Stimulated activated CD4-positive, alpha-beta T cell treated with anti-CD3 and anti-CD28 coated beads, Interleukin-15, amount 100 ng/mL, for 1 hour (primary cell): ENCODE measurements around the gene OR8B2.
"Not testable (repeated sequence)": the region's sequence is repeated elsewhere in the genome, so short reads cannot be mapped to it uniquely, and the experiment has no call there.

Experiments
- DNase-seq, 2 donors: peaks; one replicate each; pipeline ENCODE4 v3.0.0-alpha.2; 2020; ENCODE audit warnings: low read depth in 1 of 2, low spot score in 1 of 2

Gene OR8B2, protein sequence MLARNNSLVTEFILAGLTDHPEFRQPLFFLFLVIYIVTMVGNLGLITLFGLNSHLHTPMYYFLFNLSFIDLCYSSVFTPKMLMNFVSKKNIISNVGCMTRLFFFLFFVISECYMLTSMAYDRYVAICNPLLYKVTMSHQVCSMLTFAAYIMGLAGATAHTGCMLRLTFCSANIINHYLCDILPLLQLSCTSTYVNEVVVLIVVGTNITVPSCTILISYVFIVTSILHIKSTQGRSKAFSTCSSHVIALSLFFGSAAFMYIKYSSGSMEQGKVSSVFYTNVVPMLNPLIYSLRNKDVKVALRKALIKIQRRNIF

DNA sequence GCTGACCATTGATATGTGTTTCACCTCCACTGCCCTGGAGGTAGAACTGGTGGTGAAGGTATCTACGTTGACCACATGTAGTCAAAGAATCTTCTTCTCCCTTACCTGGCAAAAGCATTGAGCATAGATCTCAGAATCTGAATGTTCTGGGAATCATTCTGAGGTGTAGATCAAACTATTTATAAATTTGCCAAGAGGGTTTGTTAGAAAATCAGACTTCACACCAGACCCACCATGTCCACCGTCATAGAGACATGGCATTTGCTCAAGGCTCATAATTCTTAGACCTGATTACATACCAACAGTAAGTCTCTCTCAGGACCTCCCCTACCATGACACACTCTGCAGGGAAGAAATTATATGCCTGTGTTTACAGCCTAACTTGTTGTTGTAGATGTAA, at the start of gene OR8B2:
Gene OR8B2, minus strand, starts transcription at position 101 of the 400 bp plus-strand sequence. CDS start 1,156 bp downstream, outside the sequence.
- DNase-seq: no peak

DNA sequence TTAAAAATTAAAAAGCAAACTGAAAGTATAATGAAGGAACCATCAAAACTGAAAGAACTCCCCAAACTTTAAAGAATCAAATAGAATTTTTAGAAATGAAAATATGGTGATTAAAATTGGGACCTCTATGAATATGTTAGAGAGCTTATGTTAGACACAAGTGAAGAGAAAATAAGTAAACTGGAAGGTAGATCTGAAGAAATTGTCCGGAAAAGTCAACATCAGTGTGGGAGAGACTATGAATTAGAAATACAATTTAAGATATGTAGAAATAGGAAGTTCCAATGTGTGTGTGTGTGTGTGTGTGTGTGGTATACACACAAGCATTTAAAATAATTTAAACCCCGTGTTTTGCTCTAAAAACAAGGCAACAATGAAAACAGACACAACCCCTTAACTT, 45.3 kb upstream of the OR8B2 start:
- DNase-seq: no peak

DNA sequence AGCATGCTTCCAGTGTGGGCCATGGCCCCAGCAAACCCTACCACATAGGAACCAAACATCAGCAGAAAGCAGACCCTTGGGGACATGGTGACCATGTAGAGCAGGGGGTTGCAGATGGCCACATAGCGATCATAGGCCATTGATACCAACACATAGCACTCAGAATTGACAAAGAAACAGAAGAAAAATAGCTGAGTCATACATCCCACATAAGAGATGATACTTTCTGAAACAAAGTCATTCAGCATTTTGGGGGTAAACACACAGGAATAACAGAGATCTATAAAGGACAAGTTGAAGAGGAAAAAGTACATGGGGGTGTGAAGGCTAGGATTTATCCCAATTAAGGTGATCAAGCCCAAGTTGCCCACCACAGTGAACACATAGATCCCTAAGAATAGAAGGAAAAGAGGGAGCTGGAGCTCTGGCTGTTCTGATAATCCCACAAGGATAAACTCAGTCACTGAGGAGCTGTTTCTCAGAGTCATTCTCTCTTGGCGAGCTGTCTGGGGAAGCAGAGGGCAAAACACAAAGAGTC, 40.2 kb upstream of the OR8B2 start, which contains the start of gene OR8B4:
Gene OR8B4, minus strand, starts transcription at position 488 of the 538 bp plus-strand sequence. Its CDS starts 0 bp downstream, at position 488.
- DNase-seq: no peak

DNA sequence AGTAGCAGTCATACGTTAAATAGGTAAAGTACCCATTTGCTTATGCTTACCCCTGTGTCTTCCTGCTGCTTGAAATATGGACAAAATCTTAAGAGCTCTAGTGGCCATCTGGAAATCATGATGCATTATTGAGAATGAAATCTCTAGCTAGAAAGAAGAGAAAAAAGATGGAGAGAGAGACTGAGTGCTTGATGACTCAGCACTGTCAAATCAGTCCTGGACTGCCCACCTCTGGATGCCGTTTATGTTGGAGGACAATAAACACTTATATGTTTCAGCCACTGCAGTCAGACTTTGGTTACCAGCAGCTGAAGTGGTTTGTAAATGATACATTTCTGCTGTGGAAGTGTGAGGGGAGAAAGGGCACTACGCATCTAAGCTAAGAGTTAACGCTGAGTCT, 36.7 kb upstream of the OR8B2 start:
- DNase-seq: no peak

DNA sequence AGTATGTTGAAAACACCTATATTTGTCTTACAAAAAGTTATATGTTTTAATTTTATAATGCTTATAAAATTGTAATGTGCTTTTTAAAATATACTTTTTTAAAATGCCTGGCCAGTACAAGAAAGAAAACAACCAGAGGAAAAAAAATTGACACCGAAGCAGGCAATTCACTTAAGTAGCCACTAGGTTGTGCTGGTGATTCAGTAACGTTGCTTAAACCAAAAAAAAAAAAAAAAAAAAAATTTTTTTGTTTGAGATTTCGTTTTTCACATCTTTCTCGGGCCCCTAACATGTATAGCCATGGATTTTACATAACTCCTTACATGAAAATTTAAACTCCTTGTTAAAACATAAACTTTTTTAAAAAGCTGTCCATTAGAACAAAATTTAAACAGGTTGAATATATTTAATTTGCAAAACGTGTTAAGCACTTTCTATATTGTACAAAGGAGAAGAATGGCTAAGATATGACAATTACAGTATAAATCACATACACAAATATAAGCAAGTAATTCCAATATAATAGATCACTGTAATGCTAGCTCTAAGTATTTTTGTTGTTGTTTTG, 31.1 kb upstream of the OR8B2 start:
- DNase-seq: no peak

DNA sequence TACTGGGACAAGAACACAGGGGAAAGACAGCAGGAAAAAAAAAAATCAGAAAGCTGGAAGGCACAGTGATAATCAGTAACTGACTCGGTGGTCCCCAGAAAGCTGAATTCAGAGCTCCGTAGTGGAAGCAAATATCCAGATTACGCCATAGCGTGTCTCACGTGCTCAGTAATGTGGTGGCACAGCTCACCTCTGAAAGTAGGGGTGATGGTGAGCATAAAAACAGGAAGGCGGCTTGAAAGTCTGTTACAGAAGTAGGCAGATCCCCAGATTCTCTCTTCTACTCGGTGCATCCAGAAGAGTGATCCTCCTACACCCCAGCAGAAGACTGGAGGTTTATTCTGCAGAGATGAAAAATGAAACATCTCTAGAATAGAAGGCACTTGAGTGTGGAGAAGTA, 25.6 kb upstream of the OR8B2 start:
- DNase-seq: no peak

DNA sequence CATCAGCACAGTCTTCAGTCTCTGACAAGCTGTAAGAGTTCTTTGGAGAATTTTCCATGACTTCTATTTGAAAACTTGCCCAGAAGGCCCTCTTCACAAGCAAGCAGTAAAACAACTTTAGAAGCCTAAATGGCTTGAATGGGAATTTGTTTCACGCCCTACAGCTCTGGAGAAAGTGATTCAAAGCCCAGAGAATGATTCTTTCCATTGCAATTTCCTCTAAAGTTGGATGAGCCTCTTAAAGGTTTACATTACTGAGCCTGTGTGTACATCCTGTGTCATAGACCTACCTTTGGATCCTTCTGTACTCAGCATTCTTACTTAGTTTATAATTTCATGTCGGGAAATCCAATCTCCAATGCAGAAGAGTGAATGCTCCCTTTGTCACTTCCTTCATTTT, 21.3 kb upstream of the OR8B2 start:
- no peak for DNase-seq

DNA sequence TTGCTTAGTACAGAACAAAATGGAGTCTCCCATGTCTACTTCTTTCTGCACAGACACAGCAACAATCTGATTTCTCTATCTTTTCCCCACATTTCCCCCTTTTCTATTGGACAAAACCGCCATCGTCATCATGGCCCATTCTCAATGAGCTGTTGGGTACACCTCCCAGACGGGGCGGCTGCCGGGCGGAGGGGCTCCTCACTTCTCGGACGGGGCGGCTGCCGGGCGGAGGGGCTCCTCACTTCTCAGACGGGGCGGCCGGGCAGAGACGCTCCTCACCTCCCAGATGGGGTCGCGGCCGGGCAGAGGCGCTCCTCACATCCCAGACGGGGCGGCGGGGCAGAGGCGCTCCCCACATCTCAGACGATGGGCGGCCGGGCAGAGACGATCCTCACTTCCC, 18.9 kb upstream of the OR8B2 start:
- not testable (repeated sequence) for DNase-seq

DNA sequence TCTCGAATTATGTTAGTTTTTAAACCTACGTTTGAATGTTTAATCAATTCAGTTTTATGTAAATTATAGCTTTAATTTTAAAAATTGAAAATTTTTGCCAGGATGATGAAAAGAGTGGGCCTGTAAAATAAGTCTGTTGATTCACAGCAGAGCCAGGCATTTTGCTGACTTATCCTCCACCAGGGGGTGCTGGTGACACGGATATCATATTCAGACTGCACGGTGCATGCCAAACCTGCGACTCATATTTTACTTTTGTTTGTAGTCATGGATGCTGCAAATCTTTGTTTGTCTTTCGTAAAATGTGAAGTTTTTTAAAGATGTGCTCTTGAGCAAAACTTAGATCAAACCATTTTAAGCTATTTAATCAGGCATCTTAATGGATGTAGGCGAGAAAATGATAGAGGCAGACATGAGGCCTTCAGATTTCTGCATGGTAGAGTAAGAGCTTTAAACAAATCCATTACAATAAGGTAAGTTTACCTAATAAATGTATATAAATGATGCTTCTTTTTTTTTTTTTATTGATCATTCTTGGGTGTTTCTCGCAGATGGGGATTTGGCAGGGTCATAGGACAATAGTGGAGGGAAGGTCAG, 18.1 kb upstream of the OR8B2 start:
- DNase-seq: no peak

DNA sequence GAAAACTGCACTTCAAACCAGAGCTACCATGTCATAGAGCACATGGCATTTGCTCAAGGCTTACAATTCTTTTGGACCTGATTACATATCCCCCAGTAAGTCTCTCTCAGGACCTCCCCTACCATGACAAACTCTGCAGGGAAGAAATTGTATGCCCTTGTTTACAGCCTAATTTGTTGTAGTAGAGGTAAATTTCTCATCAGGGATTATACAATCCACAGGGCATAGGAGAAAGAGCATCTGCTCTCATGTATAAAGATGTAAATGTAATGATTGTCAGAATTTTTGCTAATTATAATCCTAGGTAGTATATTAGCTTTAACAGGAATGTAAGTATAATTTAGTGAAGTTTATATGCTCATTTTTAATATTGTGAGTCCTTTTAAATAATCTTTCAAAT, 14.6 kb upstream of the OR8B2 start, which contains the start of gene OR8B3:
Gene OR8B3, minus strand, starts transcription at position 101 of the 400 bp plus-strand sequence. CDS start 1,673 bp downstream, outside the sequence.
- no peak for DNase-seq

DNA sequence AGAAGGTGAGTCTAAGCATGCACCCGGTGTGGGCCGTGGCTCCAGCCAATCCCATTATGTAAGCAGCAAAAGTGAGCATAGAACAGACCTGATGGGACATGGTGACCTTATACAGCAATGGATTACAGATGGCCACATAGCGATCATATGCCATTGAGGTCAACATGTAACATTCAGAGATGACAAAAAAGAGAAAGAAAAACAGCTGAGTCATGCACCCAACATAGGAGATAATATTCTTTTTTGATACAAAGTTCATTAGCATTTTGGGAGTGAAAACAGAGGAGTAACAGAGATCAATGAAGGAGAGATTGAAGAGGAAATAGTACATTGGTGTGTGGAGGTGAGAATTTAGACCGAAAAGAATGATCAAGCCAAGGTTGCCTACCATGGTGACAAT, 12.5 kb upstream of the OR8B2 start:
- DNase-seq: not testable (repeated sequence)

DNA sequence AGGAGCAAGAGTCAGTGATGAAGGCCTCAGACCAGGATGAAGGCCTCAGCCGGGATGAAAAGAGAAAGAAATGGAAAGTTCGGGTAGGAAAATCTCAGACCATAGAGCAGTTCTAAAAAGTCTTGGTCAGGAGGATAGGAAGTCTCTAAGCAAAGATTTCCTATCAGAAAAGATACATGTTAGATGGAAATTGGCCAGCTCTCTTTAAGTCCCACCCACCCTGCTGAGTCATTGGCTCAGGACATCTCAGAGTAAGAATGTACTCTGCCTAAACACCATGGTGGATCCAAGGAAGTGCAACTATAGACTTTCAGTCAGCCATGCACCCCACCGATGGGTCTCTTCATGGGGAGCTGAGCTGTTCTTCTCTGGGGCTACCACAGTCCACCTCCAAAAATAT, 10.1 kb upstream of the OR8B2 start:
- DNase-seq: no peak

DNA sequence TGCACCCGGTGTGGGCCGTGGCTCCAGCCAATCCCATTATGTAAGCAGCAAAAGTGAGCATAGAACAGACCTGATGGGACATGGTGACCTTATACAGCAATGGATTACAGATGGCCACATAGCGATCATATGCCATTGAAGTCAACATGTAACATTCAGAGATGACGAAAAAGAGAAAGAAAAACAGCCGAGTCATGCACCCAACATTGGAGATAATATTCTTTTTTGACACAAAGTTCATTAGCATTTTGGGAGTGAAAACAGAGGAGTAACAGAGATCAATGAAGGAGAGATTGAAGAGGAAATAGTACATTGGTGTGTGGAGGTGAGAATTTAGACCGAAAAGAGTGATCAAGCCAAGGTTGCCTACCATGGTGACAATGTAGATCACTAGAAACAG, 1.4 kb downstream of the OR8B2 start:
- DNase-seq: not testable (repeated sequence)

DNA sequence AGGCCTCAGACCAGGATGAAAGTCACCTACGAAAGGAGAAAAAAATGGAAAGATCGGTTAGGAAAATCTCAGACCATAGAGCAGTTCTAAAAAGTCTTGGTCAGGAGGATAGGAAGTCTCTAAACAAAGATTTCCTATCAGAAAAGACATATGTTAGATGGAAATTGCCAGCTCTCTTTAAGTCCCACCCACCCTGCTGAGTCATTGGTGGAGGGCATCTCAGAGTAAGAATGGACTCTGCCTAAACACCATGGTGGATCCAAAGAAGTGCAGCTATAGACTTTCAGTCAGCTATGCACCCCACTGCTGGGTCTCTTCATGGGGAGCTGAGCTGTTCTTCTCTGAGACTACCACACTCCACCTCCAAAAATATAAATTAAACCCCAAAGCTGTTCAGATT, 3.7 kb downstream of the OR8B2 start:
- DNase-seq: no peak

DNA sequence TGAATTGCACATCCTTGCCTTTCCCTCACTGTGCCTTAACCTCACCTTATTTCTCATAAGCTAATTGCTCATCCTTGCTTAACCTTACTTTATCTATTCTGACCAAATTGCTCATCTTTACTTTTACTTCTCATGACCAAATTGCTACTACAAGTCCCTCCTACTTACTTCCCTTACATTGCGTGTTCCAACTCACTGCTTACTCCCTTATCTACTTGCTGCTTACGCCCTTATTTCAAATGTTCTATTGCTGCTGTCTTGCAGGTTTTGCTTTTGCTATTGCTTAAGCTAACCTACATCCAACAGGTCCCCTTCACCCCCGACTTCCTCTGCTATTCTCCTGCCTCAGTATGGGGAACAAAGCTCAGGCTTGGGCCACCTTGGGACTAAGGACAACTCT, 8.0 kb downstream of the OR8B2 start:
- DNase-seq: no peak

DNA sequence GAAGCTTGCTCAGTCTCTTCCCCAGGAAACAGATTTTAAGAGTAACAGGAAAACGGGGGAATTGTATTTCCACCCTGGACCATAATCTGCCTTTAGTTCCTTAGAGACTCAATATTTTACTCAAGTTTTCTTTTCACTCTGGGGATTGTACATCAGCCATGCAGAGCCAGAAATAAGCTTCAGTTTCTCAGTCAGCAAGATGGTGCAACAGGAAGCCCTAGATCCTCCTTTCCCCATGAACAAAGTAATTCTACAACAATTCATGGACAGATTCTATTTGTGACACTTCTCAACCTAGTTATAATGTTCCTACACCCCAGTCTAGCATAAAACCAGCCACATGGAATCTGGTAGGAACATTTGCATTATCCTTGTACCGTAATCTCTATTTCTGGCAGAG, 24.7 kb downstream of the OR8B2 start:
- DNase-seq: no peak

DNA sequence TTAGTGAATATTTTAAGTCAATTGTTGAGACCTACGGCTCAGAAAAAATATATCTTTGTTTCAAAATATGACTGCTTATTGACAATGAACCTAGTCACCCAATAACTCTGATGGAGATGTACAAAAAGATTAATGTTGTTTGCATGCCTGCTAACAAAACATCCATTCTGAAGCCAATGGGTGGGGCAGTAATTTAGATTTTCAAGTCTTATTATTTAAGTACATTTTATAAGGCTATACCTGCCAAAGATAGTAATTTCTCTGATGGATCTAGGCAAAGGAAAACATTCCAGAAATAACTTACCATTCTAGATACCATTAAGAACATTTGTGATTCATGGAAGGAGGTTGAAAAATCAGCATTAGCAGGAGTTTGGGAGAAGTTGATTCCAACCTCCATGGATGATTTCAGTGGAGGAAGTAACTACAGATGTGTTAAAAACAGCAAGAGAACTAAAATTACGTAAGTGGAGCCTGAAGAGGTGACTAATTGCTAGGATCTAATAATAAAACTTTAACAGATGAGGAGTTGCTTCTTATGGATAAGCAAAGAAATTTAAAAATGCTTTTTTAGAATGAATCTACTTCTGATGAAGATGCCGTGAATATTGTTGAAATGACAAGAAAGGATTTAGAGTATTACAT, 37.9 kb downstream of the OR8B2 start:
- DNase-seq: no peak

DNA sequence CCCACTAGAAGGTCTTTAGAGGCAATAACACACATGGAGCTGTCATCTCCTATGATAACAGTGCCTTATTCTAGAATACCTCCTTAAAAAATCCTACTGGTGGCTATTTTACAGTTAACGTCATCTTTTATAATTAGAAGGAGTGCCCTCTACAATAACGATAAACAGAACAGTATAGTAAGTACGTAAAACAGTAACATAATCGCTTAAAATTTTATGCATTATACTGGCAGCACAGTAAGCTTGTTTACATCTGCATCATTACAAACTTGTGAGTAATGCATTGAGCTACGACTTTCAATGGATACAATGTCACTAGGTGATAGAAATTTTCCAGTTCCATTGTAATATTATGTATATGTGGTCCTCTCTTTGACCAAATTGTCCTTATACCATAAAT, 40.0 kb downstream of the OR8B2 start:
- no peak for DNase-seq

DNA sequence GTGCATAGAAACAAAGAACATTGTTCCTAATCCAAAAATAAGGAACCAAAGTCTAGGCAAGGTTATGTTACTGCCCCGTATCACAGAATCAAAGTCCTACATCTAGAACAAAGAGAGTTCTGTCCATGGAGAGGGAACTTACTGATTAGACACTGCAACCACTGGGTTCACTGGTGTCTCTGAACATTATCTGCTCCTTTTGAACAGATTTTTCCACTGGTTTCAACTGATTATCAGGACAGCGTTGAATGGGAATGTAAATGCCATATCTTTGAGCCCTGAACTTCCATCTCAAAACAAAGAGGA, 44.2 kb downstream of the OR8B2 start:
- no peak for DNase-seq

DNA sequence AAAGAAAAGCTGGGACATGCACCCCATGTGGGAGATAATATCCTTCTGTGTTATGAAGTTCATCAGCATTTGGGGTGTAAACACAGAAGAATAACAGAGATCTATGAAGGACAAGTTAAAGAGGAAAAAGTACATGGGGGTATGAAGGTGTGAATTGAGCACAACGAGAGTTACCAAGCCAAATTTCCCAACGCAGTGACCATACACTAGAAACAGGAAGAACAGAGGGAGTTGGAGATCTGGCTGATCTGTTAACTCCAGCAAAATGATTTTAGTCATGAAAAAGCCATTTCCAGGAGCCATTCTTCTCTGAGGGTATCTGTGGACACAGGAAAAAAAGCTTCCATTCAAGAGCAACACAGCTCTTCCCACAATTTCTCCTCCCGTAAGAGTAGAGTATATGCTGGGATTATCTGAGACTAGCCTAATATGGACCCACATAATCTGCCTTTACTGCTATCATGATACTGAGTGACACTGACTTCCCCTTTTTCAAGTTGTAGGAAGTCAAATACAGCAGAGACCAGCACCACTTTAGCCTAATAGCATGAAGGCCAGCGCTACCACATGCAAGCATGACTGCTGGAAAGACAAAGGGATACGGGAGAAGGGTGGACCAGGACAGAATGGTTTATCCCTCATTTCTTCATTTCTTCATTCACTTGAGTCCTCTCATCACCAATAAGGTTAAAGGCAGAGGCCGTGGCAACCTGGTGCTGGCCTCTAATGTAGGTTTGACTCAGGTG, 44.7 kb downstream of the OR8B2 start:
- no peak for DNase-seq
